Vagina (tissue), 2 donors: ENCODE results near the gene ZNF778.

Experiments
- CTCF ChIP-seq, 3 experiments: fragments of 450-650 bp in 2 of 3; fragments of 200-600 bp in 1 of 3; sonication (generic) in 1 of 3; IDR thresholded peaks; one replicate each; pipeline ENCODE4 v1.5.1; 2017 to 2019; ENCODE audit warnings: antibody characterized with exemption in 3 of 3, mild to moderate bottlenecking in 2 of 3, moderate library complexity in 2 of 3
- POLR2AphosphoS5 ChIP-seq, 2 donors: sonication (generic); formaldehyde crosslinking; IDR thresholded peaks; one replicate each; pipeline ENCODE4 v1.9.0; 2017; ENCODE audit warnings: antibody characterized with exemption in 2 of 2, mild to moderate bottlenecking in 2 of 2, low read depth in 1 of 2; ENCODE audit not compliant: insufficient read depth in 1 of 2

GRCh38 chr16:89171216-89172170 is 46.0 kb upstream of the ZNF778 start, which contains the start of gene CDH15:
- TF ChIP-seq POLR2AphosphoS5 (IDR thresholded peaks at IDR 0.05; ENCODE audit: insufficient read depth in 1 of 2, low read depth in 1 of 2) (no peak), CTCF (IDR thresholded peaks at IDR 0.05) (no peak)
